Measurements from ENCODE around the gene GRM7.

GRM7 gene

GRCh38 chr3:7589526-7589925 lies 728.6 kb downstream of the GRM7 start:
- H3K27me3 ChIP-seq (ENCODE audit: low read depth, low read length) = no peaks in the 10 kb centered on the region
- no peaks in the 10 kb centered on the region for H4K20me1 ChIP-seq (ENCODE audit: insufficient read depth, low read length)
- H2AFZ ChIP-seq (ENCODE audit: low read depth, low read length) = no peak overlapping the region
- no peaks in the 10 kb centered on the region for H3K79me2 ChIP-seq (ENCODE audit: low read length)
- H3K9me3 ChIP-seq (ENCODE audit: insufficient read depth, low read length) = no peaks in the 10 kb centered on the region
- no peaks in the 10 kb centered on the region for H3K4me1 ChIP-seq (ENCODE audit: low read length)
- no peak overlapping the region for H3K27ac ChIP-seq (ENCODE audit: low read length)
- TF ChIP-seq CTCF (IDR thresholded peaks at IDR 0.05; ENCODE audit: low read depth, low read length) (no peak), EZH2phosphoT487 (IDR thresholded peaks at IDR 0.05; ENCODE audit: low read depth) (no peak)
- H3K4me2 ChIP-seq (ENCODE audit: low read length) = no peak overlapping the region
- H3K9ac ChIP-seq (ENCODE audit: low read length) = no peak overlapping the region
- H3K36me3 ChIP-seq (replicated peaks; ENCODE audit: low read depth, low read length) = no peaks in the 10 kb centered on the region
- H3K4me3 ChIP-seq (ENCODE audit: low read length) = no peak overlapping the region

GRCh38 chr3:7602297-7602696 lies 741.4 kb downstream of the GRM7 start:
- H3K4me2 ChIP-seq (ENCODE audit: low read length) = no peak overlapping the region
- no peak overlapping the region for H2AFZ ChIP-seq (ENCODE audit: low read depth, low read length)
- no peak overlapping the region for H3K4me3 ChIP-seq (ENCODE audit: low read length)
- H3K36me3 ChIP-seq (replicated peaks; ENCODE audit: low read depth, low read length) = no peaks in the 10 kb centered on the region
- no peak overlapping the region for H3K9ac ChIP-seq (ENCODE audit: low read length)
- H3K27ac ChIP-seq (ENCODE audit: low read length) = no peak overlapping the region
- H3K4me1 ChIP-seq (ENCODE audit: low read length) = no peaks in the 10 kb centered on the region
- TF ChIP-seq EZH2phosphoT487 (IDR thresholded peaks at IDR 0.05; ENCODE audit: low read depth) (no peak), CTCF (IDR thresholded peaks at IDR 0.05; ENCODE audit: low read depth, low read length) (no peak)
- no peaks in the 10 kb centered on the region for H3K9me3 ChIP-seq (ENCODE audit: insufficient read depth, low read length)
- no peaks in the 10 kb centered on the region for H4K20me1 ChIP-seq (ENCODE audit: insufficient read depth, low read length)
- H3K79me2 ChIP-seq (ENCODE audit: low read length) = no peaks in the 10 kb centered on the region
- H3K27me3 ChIP-seq (ENCODE audit: low read depth, low read length) = no peaks in the 10 kb centered on the region

GRCh38 chr3:7607083-7607482 lies 746.2 kb downstream of the GRM7 start:
- Histone ChIP-seq H3K9ac (ENCODE audit: low read length) (no peak overlapping the region), H3K4me2 (ENCODE audit: low read length) (no peak overlapping the region)

GRCh38 chr3:7607676-7608075 lies 746.8 kb downstream of the GRM7 start:
- Histone ChIP-seq H3K4me3 (ENCODE audit: low read length) (no peak overlapping the region), H3K27me3 (ENCODE audit: low read depth, low read length) (no peaks in the 10 kb centered on the region), H4K20me1 (ENCODE audit: insufficient read depth, low read length) (no peaks in the 10 kb centered on the region), H3K9ac (ENCODE audit: low read length) (no peak overlapping the region), H3K27ac (ENCODE audit: low read length) (no peak overlapping the region), H3K36me3 (replicated peaks; ENCODE audit: low read depth, low read length) (no peaks in the 10 kb centered on the region), H3K9me3 (ENCODE audit: insufficient read depth, low read length) (no peaks in the 10 kb centered on the region), H2AFZ (ENCODE audit: low read depth, low read length) (no peak overlapping the region), H3K4me1 (ENCODE audit: low read length) (no peaks in the 10 kb centered on the region), H3K4me2 (ENCODE audit: low read length) (no peak overlapping the region), H3K79me2 (ENCODE audit: low read length) (no peaks in the 10 kb centered on the region)
- no peak for TF ChIP-seq CTCF (IDR thresholded peaks at IDR 0.05; ENCODE audit: low read depth, low read length)
- no peak for TF ChIP-seq EZH2phosphoT487 (IDR thresholded peaks at IDR 0.05; ENCODE audit: low read depth)

More at GRCh38 chr3:7607083-7607482, 746.2 kb downstream of the GRM7 start:
- Histone ChIP-seq H3K36me3 (replicated peaks; ENCODE audit: low read depth, low read length) (no peaks in the 10 kb centered on the region), H3K4me1 (ENCODE audit: low read length) (no peaks in the 10 kb centered on the region), H3K27me3 (ENCODE audit: low read depth, low read length) (no peaks in the 10 kb centered on the region), H3K9me3 (ENCODE audit: insufficient read depth, low read length) (no peaks in the 10 kb centered on the region), H4K20me1 (ENCODE audit: insufficient read depth, low read length) (no peaks in the 10 kb centered on the region), H3K4me3 (ENCODE audit: low read length) (no peak overlapping the region), H3K79me2 (ENCODE audit: low read length) (no peaks in the 10 kb centered on the region), H2AFZ (ENCODE audit: low read depth, low read length) (no peak overlapping the region), H3K27ac (ENCODE audit: low read length) (no peak overlapping the region)
- TF ChIP-seq EZH2phosphoT487 (IDR thresholded peaks at IDR 0.05; ENCODE audit: low read depth) (no peak), CTCF (IDR thresholded peaks at IDR 0.05; ENCODE audit: low read depth, low read length) (no peak)
